ENCODE measurements around the gene TRIM2.

TRIM2 gene

DNA sequence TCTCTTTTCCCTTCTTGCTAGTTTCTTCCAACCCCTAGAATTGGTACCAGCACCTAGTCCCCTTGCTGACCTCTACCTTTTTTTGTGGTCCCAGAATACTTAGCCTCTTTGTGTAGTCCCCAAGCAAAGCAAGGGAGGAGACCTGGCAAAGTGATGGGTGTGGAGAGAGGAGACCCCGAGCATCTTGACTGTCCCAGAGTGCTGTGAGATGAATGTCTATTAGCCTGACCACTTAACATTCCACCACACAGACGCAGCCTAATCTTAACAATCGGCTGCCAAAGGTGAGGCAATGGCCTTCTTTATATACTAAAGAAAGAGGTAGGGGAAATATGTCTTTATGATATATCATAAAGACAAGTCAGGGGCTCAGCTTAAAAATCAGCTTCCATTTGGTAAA lies 55.9 kb downstream of the TRIM2 start:
- Histone ChIP-seq H3K27ac (no peak overlapping the region), H3K36me3 (no peaks in the 10 kb centered on the region), H3K27me3 (no peaks in the 10 kb centered on the region), H3K9me3 (peaks cover 0 to 5% (median 0%) of the 10 kb centered on the region in 3 donors), H3K4me3 (no peak overlapping the region), H3K4me1 (peaks cover 0 to 12% (median 0%) of the 10 kb centered on the region in 4 donors)
- TF ChIP-seq, protein P1, sequence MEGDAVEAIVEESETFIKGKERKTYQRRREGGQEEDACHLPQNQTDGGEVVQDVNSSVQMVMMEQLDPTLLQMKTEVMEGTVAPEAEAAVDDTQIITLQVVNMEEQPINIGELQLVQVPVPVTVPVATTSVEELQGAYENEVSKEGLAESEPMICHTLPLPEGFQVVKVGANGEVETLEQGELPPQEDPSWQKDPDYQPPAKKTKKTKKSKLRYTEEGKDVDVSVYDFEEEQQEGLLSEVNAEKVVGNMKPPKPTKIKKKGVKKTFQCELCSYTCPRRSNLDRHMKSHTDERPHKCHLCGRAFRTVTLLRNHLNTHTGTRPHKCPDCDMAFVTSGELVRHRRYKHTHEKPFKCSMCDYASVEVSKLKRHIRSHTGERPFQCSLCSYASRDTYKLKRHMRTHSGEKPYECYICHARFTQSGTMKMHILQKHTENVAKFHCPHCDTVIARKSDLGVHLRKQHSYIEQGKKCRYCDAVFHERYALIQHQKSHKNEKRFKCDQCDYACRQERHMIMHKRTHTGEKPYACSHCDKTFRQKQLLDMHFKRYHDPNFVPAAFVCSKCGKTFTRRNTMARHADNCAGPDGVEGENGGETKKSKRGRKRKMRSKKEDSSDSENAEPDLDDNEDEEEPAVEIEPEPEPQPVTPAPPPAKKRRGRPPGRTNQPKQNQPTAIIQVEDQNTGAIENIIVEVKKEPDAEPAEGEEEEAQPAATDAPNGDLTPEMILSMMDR (IDR thresholded peaks at IDR 0.05): no peak
- no peak for DNase-seq
- intact Hi-C loops (cut with DNase I; ENCODE audit: low total_unique reads): no loop called here

DNA sequence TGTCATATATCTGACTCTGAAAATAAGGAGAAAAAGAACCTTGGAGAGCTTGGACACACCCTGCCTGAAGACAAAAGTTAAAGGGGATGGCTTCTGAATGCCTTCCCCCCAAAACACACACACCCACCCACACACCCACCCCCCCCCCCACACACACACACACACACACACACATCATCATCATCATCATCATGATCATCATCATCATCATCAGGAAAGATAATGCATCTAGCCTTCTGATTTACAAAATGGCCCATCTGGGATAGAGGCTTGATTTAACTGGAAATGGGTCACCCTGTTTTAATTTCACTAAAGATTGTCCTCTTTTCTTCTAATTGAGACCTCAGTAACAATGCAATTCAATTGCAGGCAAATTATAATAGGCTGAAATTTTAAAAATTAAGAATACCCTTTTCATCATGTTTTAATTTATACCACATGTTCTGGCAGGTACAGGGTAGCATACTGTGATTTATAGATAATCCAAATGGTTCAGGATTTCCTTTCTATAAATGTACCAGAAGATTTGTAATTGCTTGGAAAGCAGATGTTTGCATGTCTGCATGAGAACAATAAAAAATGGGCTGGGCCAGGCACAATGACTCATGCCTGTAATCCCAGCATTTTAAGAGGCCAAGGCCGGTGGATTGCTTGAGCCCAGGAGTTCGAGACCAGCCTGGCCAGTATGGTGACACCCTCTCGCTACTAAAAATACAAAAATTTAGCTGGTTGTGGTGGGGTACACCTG lies 56.5 kb downstream of the TRIM2 start:
- peaks cover 0 to 12% (median 0%) of the 10 kb centered on the region in 4 donors for H3K4me1 ChIP-seq
- no peak overlapping the region for H3K4me3 ChIP-seq
- TF ChIP-seq, protein P1 (IDR thresholded peaks at IDR 0.05): no peak
- intact Hi-C loops (cut with DNase I; ENCODE audit: low total_unique reads): no loop called here
- peaks cover 0 to 5% (median 0%) of the 10 kb centered on the region in 3 donors for H3K9me3 ChIP-seq
- H3K27me3 ChIP-seq: no peaks in the 10 kb centered on the region
- no peaks in the 10 kb centered on the region for H3K36me3 ChIP-seq
- H3K27ac ChIP-seq: no peak overlapping the region
- no peak for DNase-seq

DNA sequence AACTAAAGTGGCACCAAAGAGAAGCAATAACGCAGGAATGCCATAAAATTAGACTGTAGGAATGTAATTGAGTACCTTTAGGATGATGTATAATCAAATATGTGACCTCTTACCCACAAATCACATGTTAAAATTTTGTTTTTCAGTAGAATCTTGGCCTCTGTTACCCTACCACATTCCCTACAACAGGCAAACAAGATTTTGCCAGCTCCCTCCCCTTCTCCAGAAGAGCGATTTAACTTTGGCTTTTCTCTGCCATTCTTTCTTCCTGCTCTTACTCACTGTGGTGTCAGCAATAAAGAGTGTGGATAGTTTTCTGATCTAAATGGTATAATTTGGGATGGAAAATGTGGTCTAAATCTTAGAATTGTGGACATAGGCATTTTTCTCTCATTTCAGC lies 57.2 kb downstream of the TRIM2 start:
- peaks cover 0 to 12% (median 0%) of the 10 kb centered on the region in 4 donors for H3K4me1 ChIP-seq
- intact Hi-C loops (cut with DNase I; ENCODE audit: low total_unique reads): no loop called here
- no peak for DNase-seq
- H3K36me3 ChIP-seq: no peaks in the 10 kb centered on the region
- H3K27me3 ChIP-seq: no peaks in the 10 kb centered on the region
- peaks cover 0 to 5% (median 0%) of the 10 kb centered on the region in 3 donors for H3K9me3 ChIP-seq
- H3K27ac ChIP-seq: no peak overlapping the region
- TF ChIP-seq, protein P1 (IDR thresholded peaks at IDR 0.05): no peak
- no peak overlapping the region for H3K4me3 ChIP-seq

DNA sequence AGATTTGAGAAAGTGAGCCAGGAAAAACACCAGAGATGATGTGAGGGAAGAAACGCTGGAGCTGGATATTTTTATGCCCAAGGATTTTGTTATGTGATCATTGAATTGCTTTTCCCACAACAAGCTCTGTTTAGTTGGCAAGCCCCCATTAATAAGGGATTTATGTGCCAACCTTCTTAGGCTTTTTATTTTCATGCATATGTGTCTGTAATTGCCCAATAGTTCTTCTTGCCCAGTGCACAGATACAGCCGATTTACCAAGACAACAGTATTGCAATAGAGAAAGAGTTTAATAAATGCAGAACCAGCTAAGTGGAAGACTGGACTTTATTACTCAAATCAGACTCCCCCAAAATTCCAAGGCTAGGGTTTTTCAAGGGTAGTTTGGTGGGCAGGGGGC lies 57.7 kb downstream of the TRIM2 start:
- no peaks in the 10 kb centered on the region for H3K27me3 ChIP-seq
- peaks cover 0 to 14% (median under 1%) of the 10 kb centered on the region in 4 donors for H3K4me1 ChIP-seq
- TF ChIP-seq, protein P1 (IDR thresholded peaks at IDR 0.05): no peak
- no peak for DNase-seq
- H3K9me3 ChIP-seq: peaks cover 0 to 5% (median 0%) of the 10 kb centered on the region in 3 donors
- H3K36me3 ChIP-seq: no peaks in the 10 kb centered on the region
- no peak overlapping the region for H3K4me3 ChIP-seq
- no peak overlapping the region for H3K27ac ChIP-seq
- intact Hi-C loops (cut with DNase I; ENCODE audit: low total_unique reads): no loop called here

DNA sequence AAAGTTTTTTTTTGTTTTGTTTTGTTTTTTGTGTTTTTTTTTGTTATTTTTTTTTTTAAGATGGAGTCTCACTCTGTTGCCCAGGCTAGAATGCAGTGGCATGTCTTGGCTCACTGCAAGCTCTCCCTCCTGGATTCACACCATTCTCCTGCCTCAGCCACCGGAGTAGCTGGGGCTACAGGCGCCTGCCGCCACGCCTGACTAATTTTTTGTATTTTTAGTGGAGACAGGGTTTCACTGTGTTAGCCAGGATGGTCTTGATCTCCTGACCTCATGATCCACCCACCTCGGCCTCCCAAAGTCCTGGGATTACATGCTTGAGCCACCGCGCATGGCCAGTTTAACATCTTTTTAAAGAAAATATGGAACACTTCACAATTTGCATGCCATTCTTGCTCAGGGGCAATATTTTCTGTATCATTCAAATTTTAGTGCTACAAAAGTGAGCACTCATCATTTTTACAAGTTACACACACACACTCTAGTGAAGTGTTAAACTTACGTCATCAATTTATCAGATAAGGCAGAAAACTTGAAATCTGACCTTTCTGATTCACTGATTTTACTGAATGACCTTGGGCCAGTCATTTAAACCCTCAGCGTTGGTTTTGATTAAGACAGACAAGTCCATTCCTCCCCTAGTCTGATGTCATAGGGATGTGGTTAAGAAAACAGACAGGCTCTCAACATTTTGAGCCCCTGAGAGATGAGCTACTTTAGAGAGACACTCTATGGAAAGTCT lies 61.2 kb downstream of the TRIM2 start:
- H3K4me1 ChIP-seq: peaks cover 0 to 18% (median 9%) of the 10 kb centered on the region in 4 donors
- no peaks in the 10 kb centered on the region for H3K27me3 ChIP-seq
- TF ChIP-seq, protein P1 (IDR thresholded peaks at IDR 0.05): no peak
- H3K9me3 ChIP-seq: peaks cover 0 to 5% (median 0%) of the 10 kb centered on the region in 3 donors
- intact Hi-C loops (cut with DNase I; ENCODE audit: low total_unique reads): no loop called here
- H3K36me3 ChIP-seq: no peaks in the 10 kb centered on the region
- no peak for DNase-seq
- H3K27ac ChIP-seq: no peak overlapping the region
- H3K4me3 ChIP-seq: no peak overlapping the region

All from tibial artery (tissue), 4 donors.